ENCODE measurements around the gene EFCAB10. TPM values are rescaled to one million over a fixed set of nuclear protein-coding genes. Genes with fewer than 3 reads are reported as not detected.

EFCAB10 gene
- total and polyA plus RNA-seq, 2 of the 13 experiments (the other 11 are each of a cell fraction or from before 2014, with no cell fraction given), result 0.40 TPM; not detected in 1

DNA sequence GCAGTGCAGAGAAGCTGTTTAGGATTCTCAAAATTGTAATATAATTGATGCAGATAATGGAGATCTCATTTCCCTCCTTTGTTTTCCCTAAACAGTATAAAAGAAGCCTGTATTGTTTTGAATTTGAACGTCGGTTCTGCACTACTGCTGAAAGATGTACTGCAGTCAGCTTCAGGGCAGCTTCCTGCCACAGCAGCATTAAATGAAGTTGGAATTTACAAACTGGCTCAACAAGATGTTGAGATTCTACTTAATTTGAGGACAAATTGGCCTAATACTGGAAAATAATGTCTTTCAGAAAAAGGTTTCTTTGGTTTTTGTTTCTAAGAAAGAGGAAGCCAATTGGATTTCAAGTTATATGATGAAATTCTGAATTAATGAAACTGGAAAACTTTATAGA, 14.3 kb downstream of the EFCAB10 start (continued):
- TF ChIP-seq, protein P1, sequence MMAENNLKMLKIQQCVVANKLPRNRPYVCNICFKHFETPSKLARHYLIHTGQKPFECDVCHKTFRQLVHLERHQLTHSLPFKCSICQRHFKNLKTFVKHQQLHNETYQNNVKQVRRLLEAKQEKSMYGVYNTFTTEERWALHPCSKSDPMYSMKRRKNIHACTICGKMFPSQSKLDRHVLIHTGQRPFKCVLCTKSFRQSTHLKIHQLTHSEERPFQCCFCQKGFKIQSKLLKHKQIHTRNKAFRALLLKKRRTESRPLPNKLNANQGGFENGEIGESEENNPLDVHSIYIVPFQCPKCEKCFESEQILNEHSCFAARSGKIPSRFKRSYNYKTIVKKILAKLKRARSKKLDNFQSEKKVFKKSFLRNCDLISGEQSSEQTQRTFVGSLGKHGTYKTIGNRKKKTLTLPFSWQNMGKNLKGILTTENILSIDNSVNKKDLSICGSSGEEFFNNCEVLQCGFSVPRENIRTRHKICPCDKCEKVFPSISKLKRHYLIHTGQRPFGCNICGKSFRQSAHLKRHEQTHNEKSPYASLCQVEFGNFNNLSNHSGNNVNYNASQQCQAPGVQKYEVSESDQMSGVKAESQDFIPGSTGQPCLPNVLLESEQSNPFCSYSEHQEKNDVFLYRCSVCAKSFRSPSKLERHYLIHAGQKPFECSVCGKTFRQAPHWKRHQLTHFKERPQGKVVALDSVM (CRISPR knock-in tag; IDR thresholded peaks at IDR 0.05), result no peak
- TF ChIP-seq ZNF577 (CRISPR knock-in tag; IDR thresholded peaks at IDR 0.05; ENCODE audit: borderline replicate concordance, low read depth), result no peak
- TF ChIP-seq ZNF768 (CRISPR knock-in tag; IDR thresholded peaks at IDR 0.05), result no peak
- no peak for TF ChIP-seq PHB2 (IDR thresholded peaks at IDR 0.05; ENCODE audit: partially characterized antibody)
- TF ChIP-seq CREB1 (IDR thresholded peaks at IDR 0.05), result no peak
- TF ChIP-seq CREB1 (CRISPR knock-in tag; IDR thresholded peaks at IDR 0.05), result no peak

DNA sequence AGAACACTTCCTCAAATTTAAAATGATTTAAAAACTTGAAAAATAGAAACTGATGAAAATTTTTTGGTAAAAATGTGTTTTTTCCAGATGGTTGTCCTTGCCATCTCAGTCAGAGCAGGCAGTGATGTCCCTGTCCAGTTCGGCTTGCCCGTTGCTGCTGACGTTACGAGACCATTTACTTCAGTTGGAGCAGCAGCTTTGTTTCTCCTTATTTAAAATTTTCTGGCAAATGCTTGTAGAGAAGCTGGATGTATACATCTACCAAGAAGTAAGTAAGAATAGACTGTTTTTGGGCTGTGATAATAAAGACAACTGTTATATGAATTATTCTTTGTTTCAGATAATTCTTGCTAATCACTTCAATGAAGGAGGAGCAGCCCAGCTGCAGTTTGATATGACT, 16.1 kb downstream of the EFCAB10 start:
- ChIA-PET CTCF (ENCODE audit: low intra/inter-chr PET ratio, low total read pairs) (no interaction called here), POLR2A (no interaction called here)
- Histone ChIP-seq H3K4me2 (ENCODE audit: low read depth, low read length) (no peak overlapping the region), H2AFZ (ENCODE audit: low read length) (no peak overlapping the region), H3K27me3 (ENCODE audit: control insufficient read depth in 1 of 2, insufficient read depth in 2 of 2, low read length in 2 of 2) (no peaks in the 10 kb centered on the region), H3K27ac (ENCODE audit: extremely low read length, insufficient read depth, low read length) (no peak overlapping the region), H3K79me2 (ENCODE audit: insufficient read depth, low read length) (no peaks in the 10 kb centered on the region), H4K20me1 (ENCODE audit: insufficient read depth, low read length) (no peaks in the 10 kb centered on the region), H3K36me3 (replicated peaks in 1 of 2; ENCODE audit: control insufficient read depth in 1 of 2, insufficient read depth in 2 of 2, low read length in 2 of 2) (peaks cover 4 to 42% of the 10 kb centered on the region in 2 experiments), H3K9ac (ENCODE audit: insufficient read depth, low read depth, low read length) (no peak overlapping the region), H3K9me3 (ENCODE audit: low read length) (no peaks in the 10 kb centered on the region), H3K4me1 (ENCODE audit: insufficient read depth, low read length) (no peaks in the 10 kb centered on the region), H3K4me3 (replicated peaks in 1 of 3; ENCODE audit: insufficient read depth in 1 of 3, low read depth in 2 of 3, low read length in 3 of 3) (no peak overlapping the region)
- 97% methylated on average over 4 of the region's 4 CpGs for WGBS (ENCODE audit: low lambda C conversion rate)
- intact Hi-C loops (cut with micrococcal nuclease; ENCODE audit: unreplicated experiment) (no loop called here), in situ Hi-C loops (cut with HindIII; ENCODE audit: extremely low pct_ligation_motif_present, low pct_unique_long_range_greater_than_20kb) (no loop called here)
- ATAC-seq (no peak), FAIRE-seq (no peak), DNase-seq (ENCODE audit: low spot score) (no peak)
- no TSS peak for BruUV-seq (replicated peaks)
- TF ChIP-seq ARNTL (CRISPR knock-in tag; IDR thresholded peaks at IDR 0.05) (no peak), ZNF556 (CRISPR knock-in tag; IDR thresholded peaks at IDR 0.05; ENCODE audit: borderline replicate concordance) (no peak), REPIN1 (CRISPR knock-in tag; IDR thresholded peaks at IDR 0.05; ENCODE audit: borderline replicate concordance, low read depth) (no peak), ZFP82 (CRISPR knock-in tag; IDR thresholded peaks at IDR 0.05; ENCODE audit: borderline replicate concordance) (no peak), ZNF282 (IDR thresholded peaks at IDR 0.05; ENCODE audit: partially characterized antibody) (no peak), KDM3A (CRISPR knock-in tag; IDR thresholded peaks at IDR 0.05; ENCODE audit: low read depth) (no peak), PCBP2 (optimal IDR thresholded peaks at IDR 0.05; ENCODE audit: low read depth, low read length, poor library complexity, severe bottlenecking) (no peak), ZNF772 (CRISPR knock-in tag; IDR thresholded peaks at IDR 0.05) (no peak), ZFP36 (IDR thresholded peaks at IDR 0.05; ENCODE audit: borderline replicate concordance, low read depth, low read length, partially characterized antibody) (no peak), HNF4A (CRISPR knock-in tag; IDR thresholded peaks at IDR 0.05) (no peak), TGIF2 (CRISPR knock-in tag; IDR thresholded peaks at IDR 0.05) (no peak)
- TF ChIP-seq, protein P2, sequence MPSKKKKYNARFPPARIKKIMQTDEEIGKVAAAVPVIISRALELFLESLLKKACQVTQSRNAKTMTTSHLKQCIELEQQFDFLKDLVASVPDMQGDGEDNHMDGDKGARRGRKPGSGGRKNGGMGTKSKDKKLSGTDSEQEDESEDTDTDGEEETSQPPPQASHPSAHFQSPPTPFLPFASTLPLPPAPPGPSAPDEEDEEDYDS (CRISPR knock-in tag; IDR thresholded peaks at IDR 0.05), result no peak
- TF ChIP-seq, protein P3, sequence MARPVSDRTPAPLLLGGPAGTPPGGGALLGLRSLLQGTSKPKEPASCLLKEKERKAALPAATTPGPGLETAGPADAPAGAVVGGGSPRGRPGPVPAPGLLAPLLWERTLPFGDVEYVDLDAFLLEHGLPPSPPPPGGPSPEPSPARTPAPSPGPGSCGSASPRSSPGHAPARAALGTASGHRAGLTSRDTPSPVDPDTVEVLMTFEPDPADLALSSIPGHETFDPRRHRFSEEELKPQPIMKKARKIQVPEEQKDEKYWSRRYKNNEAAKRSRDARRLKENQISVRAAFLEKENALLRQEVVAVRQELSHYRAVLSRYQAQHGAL (CRISPR knock-in tag; IDR thresholded peaks at IDR 0.05; ENCODE audit: not compliant biosample characterization), result no peak
- TF ChIP-seq, protein P4, sequence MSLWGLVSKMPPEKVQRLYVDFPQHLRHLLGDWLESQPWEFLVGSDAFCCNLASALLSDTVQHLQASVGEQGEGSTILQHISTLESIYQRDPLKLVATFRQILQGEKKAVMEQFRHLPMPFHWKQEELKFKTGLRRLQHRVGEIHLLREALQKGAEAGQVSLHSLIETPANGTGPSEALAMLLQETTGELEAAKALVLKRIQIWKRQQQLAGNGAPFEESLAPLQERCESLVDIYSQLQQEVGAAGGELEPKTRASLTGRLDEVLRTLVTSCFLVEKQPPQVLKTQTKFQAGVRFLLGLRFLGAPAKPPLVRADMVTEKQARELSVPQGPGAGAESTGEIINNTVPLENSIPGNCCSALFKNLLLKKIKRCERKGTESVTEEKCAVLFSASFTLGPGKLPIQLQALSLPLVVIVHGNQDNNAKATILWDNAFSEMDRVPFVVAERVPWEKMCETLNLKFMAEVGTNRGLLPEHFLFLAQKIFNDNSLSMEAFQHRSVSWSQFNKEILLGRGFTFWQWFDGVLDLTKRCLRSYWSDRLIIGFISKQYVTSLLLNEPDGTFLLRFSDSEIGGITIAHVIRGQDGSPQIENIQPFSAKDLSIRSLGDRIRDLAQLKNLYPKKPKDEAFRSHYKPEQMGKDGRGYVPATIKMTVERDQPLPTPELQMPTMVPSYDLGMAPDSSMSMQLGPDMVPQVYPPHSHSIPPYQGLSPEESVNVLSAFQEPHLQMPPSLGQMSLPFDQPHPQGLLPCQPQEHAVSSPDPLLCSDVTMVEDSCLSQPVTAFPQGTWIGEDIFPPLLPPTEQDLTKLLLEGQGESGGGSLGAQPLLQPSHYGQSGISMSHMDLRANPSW (CRISPR knock-in tag; IDR thresholded peaks at IDR 0.05; ENCODE audit: borderline replicate concordance), result no peak
